Stimulated activated CD4-positive, alpha-beta T cell treated with anti-CD3 and anti-CD28 coated beads, Interleukin-4, amount 100 ng/mL, for 1 hour (primary cell): ENCODE results near the gene DNAJC5.
"Not testable (repeated sequence)": the region's sequence is repeated elsewhere in the genome, so short reads cannot be mapped to it uniquely, and the experiment has no call there.

Experiments used
- DNase-seq: peaks from one replicate; pipeline ENCODE4 v3.0.0-alpha.2; 2020

DNAJC5 gene

GRCh38 chr20:63969838-63970713, 75.2 kb downstream of the DNAJC5 start, which contains the start of gene ZNF512B:
Gene ZNF512B (minus strand): TSS chr20:63969930. CDS start chr20:63967950, 1,980 bp downstream.
- DNase-seq = peak; percentile 67

- DNase-seq = no peak
Observed at GRCh38 chr20:63970714-63971431, 75.9 kb downstream of the DNAJC5 start.

- DNase-seq = not testable (repeated sequence)
Observed at GRCh38 chr20:63971960-63972311, 77.0 kb downstream of the DNAJC5 start.

- DNase-seq = no peak
Observed at GRCh38 chr20:63972312-63973159, 77.6 kb downstream of the DNAJC5 start.

GRCh38 chr20:63973160-63973479, 78.2 kb downstream of the DNAJC5 start:
- DNase-seq = no peak

- peak; percentile 84 for DNase-seq
Observed at GRCh38 chr20:63973636-63974401, 78.9 kb downstream of the DNAJC5 start.

GRCh38 chr20:63974402-63975200, 79.7 kb downstream of the DNAJC5 start:
- DNase-seq = no peak

- DNase-seq = not testable (repeated sequence)
Observed at GRCh38 chr20:63976511-63976910, 81.6 kb downstream of the DNAJC5 start.

GRCh38 chr20:63976980-63977738, 82.2 kb downstream of the DNAJC5 start:
- DNase-seq = no peak

- peak; percentile 57 for DNase-seq
Observed at GRCh38 chr20:63977739-63978276, 82.9 kb downstream of the DNAJC5 start.

GRCh38 chr20:63978319-63979228, 83.6 kb downstream of the DNAJC5 start:
- peak; percentile 61 for DNase-seq

GRCh38 chr20:63979229-63979556, 84.3 kb downstream of the DNAJC5 start:
- no peak for DNase-seq

GRCh38 chr20:63979557-63980316, 84.8 kb downstream of the DNAJC5 start, which contains the start of gene SAMD10:
Gene SAMD10 (minus strand): TSS chr20:63979642. CDS start chr20:63979467, 175 bp downstream.
- DNase-seq = peak; percentile 90

- DNase-seq = no peak
Observed at GRCh38 chr20:63980317-63980805, 85.4 kb downstream of the DNAJC5 start.

- DNase-seq = peak; percentile 96
Observed at GRCh38 chr20:63980806-63981728, 86.1 kb downstream of the DNAJC5 start, which contains the start of gene PRPF6. Gene PRPF6 (plus strand): TSS chr20:63981132. CDS start chr20:63981246, 114 bp downstream.

GRCh38 chr20:63982937-63983336, 88.0 kb downstream of the DNAJC5 start:
- no peak for DNase-seq
